ENCODE results near the gene RELN. TPM values are rescaled to one million over a fixed set of nuclear protein-coding genes. Genes with fewer than 3 reads are reported as not detected.
A peak's percentile ranks its signal among the peaks of the same experiment; 100 is the strongest.

Gene RELN
- total and polyA plus RNA-seq, 12 donors, result 0.22 to 1.9 (median 0.93) TPM

DNA sequence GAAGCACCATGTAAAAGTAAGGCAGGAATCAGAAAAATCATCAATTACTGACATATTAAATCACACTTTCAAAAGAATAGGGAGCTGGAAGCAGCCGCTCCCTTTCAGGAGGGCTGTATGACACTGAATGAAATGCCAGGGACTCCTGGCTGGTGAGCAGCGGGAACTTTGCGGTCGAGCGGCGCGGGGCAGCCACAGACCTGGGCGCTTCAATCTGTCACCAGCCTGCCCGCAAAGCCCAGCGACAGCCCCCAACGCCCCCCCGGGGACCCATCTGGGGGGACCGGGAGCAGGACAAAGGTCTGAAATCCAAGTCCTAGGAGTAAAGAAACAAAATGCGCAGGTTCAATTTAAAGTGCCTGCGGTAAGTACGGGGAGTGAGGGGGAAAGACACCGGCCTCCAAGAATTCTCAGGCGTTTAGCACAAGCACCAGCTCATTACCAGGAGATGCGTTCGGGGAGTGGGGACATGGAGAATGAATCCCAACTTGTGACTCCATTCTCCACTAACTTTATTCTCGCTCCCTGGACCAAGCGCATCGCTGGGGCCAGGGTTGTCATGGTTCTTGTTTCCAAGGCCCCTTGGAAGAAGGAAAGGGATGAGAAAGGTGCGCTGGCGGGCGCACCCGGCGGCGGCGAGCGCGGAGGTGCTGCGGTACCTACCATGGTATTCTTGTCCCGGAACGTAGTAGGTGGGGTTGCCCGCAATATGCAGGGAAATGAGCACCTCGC, 824 bp downstream of the RELN start:
- peak overlapping the region; percentile 1 to 50 (median 35) for H3K4me3 ChIP-seq
- TF ChIP-seq, protein P1, sequence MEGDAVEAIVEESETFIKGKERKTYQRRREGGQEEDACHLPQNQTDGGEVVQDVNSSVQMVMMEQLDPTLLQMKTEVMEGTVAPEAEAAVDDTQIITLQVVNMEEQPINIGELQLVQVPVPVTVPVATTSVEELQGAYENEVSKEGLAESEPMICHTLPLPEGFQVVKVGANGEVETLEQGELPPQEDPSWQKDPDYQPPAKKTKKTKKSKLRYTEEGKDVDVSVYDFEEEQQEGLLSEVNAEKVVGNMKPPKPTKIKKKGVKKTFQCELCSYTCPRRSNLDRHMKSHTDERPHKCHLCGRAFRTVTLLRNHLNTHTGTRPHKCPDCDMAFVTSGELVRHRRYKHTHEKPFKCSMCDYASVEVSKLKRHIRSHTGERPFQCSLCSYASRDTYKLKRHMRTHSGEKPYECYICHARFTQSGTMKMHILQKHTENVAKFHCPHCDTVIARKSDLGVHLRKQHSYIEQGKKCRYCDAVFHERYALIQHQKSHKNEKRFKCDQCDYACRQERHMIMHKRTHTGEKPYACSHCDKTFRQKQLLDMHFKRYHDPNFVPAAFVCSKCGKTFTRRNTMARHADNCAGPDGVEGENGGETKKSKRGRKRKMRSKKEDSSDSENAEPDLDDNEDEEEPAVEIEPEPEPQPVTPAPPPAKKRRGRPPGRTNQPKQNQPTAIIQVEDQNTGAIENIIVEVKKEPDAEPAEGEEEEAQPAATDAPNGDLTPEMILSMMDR (IDR thresholded peaks at IDR 0.05), result no peak
- no peaks in the 10 kb centered on the region for H3K9me3 ChIP-seq
- H3K4me1 ChIP-seq, result peaks cover 0 to 15% (median 6%) of the 10 kb centered on the region in 9 donors
- 3 to 4% methylated on average over 37 of the region's 37 CpGs for WGBS, 2 donors
- H3K36me3 ChIP-seq, result no peaks in the 10 kb centered on the region
- DNase-seq (no peak), ATAC-seq (no peak)
- H3K27ac ChIP-seq, result no peak overlapping the region
- intact Hi-C loops (cut with DNase I), result no loop called here
- peaks cover 0 to 84% (median 68%) of the 10 kb centered on the region in 7 donors for H3K27me3 ChIP-seq

DNA sequence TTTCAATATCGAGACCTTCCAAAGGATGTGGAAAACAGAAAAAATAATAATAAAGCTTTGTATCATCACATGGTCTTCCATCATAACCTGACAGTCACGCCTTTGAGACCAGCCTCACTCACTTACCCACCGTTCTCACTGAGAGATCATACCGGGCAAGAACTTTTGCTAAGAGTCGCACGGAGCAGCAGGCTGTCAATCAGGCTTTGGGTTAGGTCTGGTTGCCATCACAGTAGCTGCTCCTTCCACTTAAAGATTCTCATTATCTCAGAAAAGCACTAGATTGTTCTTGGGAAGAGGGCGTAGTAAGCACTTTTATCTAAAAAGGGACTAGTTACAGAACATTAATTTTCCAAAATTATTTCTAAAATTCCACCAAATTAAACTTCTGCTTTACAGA, 2.0 kb downstream of the RELN start:
- peaks cover 0 to 74% (median 61%) of the 10 kb centered on the region in 7 donors for H3K27me3 ChIP-seq
- no peak for DNase-seq
- WGBS, 2 donors, result 54 to 58% methylated on average over 7 of the region's 7 CpGs
- H3K9me3 ChIP-seq, result no peaks in the 10 kb centered on the region
- TF ChIP-seq, protein P1 (IDR thresholded peaks at IDR 0.05), result no peak
- peaks cover 0 to 15% (median 6%) of the 10 kb centered on the region in 9 donors for H3K4me1 ChIP-seq
- ATAC-seq, result no peak
- H3K4me3 ChIP-seq, result no peak overlapping the region
- H3K27ac ChIP-seq, result no peak overlapping the region
- intact Hi-C loops (cut with DNase I), result no loop called here
- no peaks in the 10 kb centered on the region for H3K36me3 ChIP-seq

DNA sequence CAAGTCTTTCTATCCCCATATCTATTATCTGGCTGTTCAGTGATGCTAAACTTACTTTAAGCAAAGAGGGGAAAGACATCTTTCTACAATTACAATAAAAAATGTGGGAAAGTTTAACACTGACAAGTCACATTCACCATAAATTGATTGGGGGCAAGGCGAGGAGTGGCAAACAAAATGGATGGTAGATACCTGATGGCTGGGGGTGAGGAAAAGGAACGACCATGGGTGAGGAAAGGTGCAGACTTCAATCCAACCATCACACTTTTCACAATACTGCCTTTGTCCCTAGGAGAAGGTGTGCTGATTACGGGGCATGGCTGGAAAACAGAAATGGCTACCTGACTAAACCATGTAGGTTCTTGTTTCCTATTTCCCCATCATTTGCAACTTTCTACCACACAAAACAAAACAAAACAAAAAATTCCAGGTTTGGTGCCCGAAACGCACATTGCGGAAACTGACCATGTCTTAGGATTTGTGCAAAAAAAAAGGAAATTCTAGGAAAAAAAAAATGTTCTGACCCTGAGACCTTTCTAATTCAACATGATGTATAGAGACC, 3.8 kb downstream of the RELN start:
- peaks cover 0 to 61% (median 43%) of the 10 kb centered on the region in 7 donors for H3K27me3 ChIP-seq
- 78 to 88% methylated on average over 6 of the region's 6 CpGs for WGBS, 2 donors

DNA sequence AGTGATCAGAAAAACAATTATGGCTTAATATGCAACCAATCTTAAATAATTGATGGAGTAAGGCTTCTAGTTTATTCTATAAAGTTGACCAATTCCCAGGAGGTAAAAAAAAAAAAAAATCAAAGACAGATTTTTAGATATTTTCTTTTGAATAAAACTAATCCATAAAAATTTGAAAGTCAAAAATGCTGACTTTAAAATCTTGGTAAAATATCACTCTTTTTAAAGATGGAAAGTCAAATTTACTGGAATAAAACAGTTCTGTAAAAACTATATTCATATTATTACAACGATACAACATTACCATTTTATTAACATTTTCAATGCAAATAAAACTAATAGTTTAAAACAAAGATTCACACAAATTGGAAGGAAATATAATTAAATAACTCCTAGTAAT, 5.4 kb downstream of the RELN start:
- no peak overlapping the region for H3K27ac ChIP-seq
- H3K27me3 ChIP-seq, result peaks cover 0 to 47% (median 33%) of the 10 kb centered on the region in 7 donors
- WGBS, 2 donors, result 95% methylated on average over 1 of the region's 1 CpG
- no peaks in the 10 kb centered on the region for H3K9me3 ChIP-seq
- no peak for DNase-seq
- TF ChIP-seq, protein P1 (IDR thresholded peaks at IDR 0.05), result no peak
- H3K4me1 ChIP-seq, result peaks cover 0 to 6% (median 0%) of the 10 kb centered on the region in 9 donors
- no peak for ATAC-seq
- intact Hi-C loops (cut with DNase I), result no loop called here
- H3K4me3 ChIP-seq, result no peak overlapping the region
- no peaks in the 10 kb centered on the region for H3K36me3 ChIP-seq

More for the DNA sequence above, 3.8 kb downstream of the RELN start:
- TF ChIP-seq, protein P1 (IDR thresholded peaks at IDR 0.05), result no peak
- H3K4me3 ChIP-seq, result no peak overlapping the region
- H3K36me3 ChIP-seq, result no peaks in the 10 kb centered on the region
- H3K27ac ChIP-seq, result no peak overlapping the region
- no peak for ATAC-seq
- H3K9me3 ChIP-seq, result no peaks in the 10 kb centered on the region
- intact Hi-C loops (cut with DNase I), result no loop called here
- no peak for DNase-seq
- H3K4me1 ChIP-seq, result peaks cover 0 to 15% (median 6%) of the 10 kb centered on the region in 9 donors
